CD4-positive, alpha-beta T cell treated with Interleukin-4 for 1 hour (primary cell): Measurements from ENCODE around the gene MIEN1.
"Not testable (repeated sequence)": the region's sequence is repeated elsewhere in the genome, so short reads cannot be mapped to it uniquely, and the experiment has no call there.

ENCODE experiments used
- DNase-seq, 2 donors: peaks; one replicate each; pipeline ENCODE4 v3.0.0-alpha.2; 2020 to 2022

MIEN1 gene

GRCh38 chr17:39755554-39756379 is 25.4 kb upstream of the MIEN1 start:
- DNase-seq = peak; percentile 80 to 82

GRCh38 chr17:39754958-39755553 is 24.7 kb upstream of the MIEN1 start:
- no peak for DNase-seq

DNA sequence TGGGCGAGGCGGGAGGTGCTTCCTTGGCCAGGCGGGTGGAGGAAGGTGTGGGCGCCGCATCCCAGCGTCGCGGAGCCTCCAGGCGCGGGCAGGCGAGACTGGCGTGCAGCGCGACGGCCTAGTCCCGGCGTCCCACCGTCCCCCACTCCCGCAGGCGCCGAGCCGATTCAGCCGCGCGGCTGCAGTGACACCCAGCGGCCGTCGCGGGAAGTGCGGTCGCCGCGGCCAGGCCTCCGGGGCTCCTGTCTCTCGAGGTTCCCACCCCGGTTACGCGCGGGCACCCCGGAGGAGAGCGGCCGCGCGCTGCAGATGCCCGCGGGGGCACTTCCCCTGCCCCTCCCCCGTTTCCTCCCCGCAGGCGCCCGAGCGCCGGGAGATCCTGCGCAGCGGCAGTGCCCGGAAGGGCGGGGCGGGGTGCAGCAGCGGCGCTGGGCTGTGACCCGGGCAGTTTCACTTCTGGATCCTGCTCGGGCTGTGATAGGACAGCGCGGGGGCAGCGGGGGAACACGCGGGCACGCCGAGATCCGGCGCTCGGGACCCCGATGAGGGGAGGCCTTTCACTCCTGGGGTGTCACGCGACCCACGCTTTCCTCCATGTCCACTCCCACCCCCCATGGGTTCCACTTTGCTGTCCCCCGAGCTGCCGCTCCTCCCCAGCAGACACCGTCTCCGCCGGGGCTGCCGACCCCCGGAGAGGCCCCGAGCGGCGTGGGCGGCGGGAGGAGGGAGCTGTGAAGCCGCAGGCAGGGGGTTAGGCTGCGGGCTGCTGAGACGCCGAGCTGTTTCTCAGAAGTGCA is 24.0 kb upstream of the MIEN1 start:
- peak; percentile 98 to 99 for DNase-seq

DNA sequence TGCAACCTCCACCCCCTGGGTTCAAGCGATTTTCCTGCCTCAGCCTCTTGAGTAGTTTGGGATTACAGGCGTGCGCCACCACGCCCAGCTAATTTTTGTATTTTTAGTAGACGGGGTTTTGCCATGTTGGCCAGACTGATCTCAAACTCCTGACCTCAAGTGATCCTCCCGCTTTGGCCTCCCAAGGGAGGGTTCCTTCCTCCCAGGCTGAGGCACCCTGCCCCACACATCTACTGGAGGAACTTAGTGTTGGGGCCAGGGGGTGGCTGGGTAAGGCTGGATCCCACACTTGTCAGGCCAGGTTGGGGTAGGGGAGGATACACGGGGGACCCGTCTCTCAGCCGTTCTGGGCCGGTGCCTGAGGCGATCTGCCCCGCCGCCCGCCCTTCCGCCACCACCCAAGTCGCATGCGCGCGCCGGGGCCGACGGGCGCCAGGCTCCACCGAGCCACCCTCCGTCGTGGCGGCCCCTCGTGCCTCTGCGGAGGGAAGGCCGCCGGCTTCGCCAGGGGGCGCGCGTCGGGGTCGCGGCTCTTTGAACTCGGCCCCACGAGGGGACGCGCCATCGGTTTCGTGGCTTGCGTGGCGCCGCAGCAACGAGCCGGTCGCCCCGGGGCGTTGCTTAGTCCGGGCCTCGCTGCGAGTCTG is 23.3 kb upstream of the MIEN1 start:
- peak in 1 of 2 donors; percentile 80 for DNase-seq

DNA sequence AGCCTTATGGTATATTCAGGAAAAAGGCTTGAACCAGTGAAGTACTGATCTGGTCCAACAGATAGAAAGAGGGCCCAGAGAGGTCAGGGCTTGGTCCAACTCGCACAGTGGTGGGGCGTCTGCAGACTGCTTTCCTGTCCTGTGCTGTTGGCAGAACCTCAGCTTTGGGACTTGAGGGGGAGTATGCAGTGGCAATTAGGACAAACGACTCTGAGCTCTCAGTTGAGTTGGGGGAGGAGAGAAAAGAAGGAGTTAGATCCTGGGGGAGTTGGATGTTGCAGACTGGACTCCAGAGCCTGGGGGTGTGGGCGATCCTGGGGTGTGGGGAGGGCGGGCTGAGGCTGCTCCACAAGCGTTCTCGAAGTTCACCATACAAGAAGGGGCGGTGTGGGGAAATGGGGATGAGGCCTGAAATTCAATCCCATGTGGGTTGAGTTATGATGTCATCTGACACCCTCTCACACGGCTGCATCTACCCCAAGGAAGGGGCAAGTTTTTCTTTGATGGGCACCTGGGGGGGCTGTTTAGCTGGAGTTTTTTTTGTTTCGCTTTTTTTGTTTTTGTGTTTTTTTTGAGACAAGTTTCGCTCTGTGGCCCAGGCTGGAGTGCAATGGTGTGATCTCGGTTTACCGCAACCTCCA is 22.0 kb upstream of the MIEN1 start:
- no peak for DNase-seq

DNA sequence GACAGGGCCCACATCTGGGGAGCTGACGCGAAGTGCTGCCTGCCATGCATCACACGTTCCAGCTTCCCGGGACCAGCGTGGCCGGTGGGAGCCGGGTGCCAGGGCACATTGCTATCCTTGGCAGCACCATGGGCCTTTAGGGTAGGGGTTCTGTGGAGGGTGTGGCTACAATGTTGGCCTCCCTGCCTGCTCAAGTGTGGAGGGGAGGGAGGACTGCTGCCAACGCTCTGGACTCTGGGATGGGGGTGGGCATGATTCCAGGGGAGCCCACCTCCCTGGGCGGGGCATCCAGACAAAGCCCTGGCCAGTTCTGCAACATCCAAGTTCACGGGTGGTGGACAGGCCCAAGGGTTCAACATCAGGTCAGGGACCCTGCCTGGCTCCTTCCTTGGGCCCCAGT is 21.3 kb upstream of the MIEN1 start:
- no peak for DNase-seq

- no peak for DNase-seq
Observed at GRCh38 chr17:39751016-39751543, 20.7 kb upstream of the MIEN1 start.

GRCh38 chr17:39750131-39751015 is 20.0 kb upstream of the MIEN1 start:
- no peak for DNase-seq

- not testable (repeated sequence) for DNase-seq
Observed at GRCh38 chr17:39748444-39749034, 18.2 kb upstream of the MIEN1 start.

GRCh38 chr17:39747745-39748144 is 17.4 kb upstream of the MIEN1 start:
- no peak for DNase-seq

DNA sequence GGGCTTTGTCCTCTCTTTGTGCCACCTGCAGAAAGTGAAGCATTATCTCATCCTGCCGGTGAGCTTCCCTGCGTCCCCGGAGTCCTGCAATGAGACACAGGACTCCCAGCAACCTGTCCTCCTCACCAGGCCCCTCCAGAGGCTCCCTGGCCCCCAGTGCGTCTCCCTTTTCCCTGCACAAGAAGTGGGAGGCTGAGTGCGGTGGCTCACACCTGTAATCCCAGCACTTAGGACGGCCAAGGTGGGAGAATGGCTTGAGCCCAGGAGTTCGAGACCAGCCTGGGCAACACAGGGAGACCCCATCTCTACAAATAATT is 15.8 kb upstream of the MIEN1 start:
- DNase-seq = no peak

- no peak for DNase-seq
Observed at GRCh38 chr17:39745335-39746144, 15.2 kb upstream of the MIEN1 start.

DNA sequence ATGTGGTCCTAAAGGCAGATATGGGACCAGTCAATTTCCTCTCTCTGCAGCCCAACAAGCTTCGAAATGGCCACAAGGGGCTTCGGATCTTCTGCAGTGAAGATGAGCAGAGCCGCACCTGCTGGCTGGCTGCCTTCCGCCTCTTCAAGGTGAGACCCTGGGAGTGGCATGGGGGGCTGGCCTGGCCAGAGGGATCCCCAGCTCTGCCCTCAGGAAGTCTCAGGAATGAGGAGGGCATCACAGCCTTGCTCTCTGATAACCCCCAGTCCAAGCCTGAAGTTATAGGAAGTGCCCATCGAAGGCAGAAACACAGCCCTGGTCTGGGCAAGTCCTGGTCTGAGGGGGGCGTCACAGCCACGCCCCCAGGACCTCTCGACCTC is 14.5 kb upstream of the MIEN1 start:
- no peak for DNase-seq

GRCh38 chr17:39744075-39744835 is 13.9 kb upstream of the MIEN1 start:
- no peak for DNase-seq

DNA sequence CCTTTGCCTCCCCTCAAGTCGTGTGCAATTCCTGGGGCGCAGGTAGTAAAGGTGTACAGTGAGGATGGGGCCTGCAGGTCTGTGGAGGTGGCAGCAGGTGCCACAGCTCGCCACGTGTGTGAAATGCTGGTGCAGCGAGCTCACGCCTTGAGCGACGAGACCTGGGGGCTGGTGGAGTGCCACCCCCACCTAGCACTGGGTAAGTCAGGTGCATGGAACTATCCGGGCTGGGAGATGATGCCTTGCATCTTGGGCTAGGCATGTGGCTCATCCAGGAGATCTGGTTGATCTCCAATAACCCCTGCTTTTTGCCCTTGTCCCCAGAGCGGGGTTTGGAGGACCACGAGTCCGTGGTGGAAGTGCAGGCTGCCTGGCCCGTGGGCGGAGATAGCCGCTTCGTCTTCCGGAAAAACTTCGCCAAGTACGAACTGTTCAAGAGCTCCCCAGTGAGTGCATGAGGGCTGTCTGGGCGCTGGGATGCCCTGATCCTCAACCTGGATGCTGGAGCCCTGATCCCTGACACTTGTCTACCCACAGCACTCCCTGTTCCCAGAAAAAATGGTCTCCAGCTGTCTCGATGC is 12.6 kb upstream of the MIEN1 start:
- no peak for DNase-seq

- DNase-seq = no peak
Observed at GRCh38 chr17:39742126-39742855, 12.0 kb upstream of the MIEN1 start.

DNA sequence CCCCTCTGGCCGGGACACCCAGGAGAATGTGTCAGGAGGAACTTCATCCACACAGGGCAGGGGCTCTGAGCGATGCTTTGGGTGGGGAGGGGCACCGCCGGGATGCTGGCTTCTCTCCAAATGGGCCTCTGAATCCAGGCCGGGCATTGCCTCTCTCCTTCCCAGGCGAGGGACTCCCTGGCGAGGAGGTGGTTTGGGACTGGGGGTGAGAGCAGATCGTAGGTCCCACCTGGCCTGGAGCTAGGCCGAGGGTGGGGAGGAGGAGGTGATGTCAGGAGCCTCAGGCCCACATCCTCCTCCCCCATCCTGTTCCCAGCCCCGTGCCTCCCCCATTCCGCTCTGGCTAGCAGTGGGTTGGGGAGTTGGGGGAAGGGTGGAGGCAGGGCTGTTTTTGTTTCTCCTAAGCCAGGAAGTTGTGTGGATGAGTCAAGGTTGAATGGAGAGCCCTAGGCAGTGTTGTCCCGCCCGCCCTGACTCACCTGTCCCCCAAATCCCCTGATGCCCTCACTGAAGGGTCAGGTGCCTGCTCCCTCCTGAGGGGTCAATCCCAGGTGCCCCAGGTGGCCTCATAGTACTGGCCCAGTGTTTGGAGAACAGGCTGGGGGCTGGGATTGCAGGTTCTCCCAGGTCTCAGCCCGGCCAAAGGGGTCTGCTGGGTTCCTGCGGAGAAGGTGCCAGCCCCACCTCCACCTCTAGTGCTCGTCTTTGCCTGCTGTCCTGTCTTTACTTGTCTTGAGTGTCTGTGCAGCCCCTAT is 10.2 kb upstream of the MIEN1 start:
- no peak for DNase-seq
